GM12878 (cell line): ENCODE results near the gene FCGR1A.
"Not testable (repeated sequence)": the region's sequence is repeated elsewhere in the genome, so short reads cannot be mapped to it uniquely, and the experiment has no call there.

Experiments
- JUND ChIP-seq: IDR thresholded peaks from 2 replicates; pipeline ENCODE4 v1.6.1; 2012; ENCODE audit warnings: low read depth, mild to moderate bottlenecking, low read length, improper control_type of control experiment, moderate library complexity
- MXI1 ChIP-seq: fragments of 150-350 bp; IDR thresholded peaks from 2 replicates; pipeline ENCODE4 v1.6.1; 2011; ENCODE audit warnings: low read depth, mild to moderate bottlenecking, inconsistent platforms, low read length, improper control_type of control experiment
- NR2C2 ChIP-seq: IDR thresholded peaks from 2 replicates; pipeline ENCODE4 v1.6.1; 2011; ENCODE audit warnings: borderline replicate concordance, low read depth; ENCODE audit not compliant: control insufficient read depth, insufficient read length
- POLR2AphosphoS5 ChIP-seq: IDR thresholded peaks from 2 replicates; pipeline ENCODE4 v1.6.1; 2011; ENCODE audit warnings: mild to moderate bottlenecking, low read length, inconsistent platforms
- RAD21 ChIP-seq: IDR thresholded peaks from 2 replicates; pipeline ENCODE4 v1.6.1; 2011; ENCODE audit warnings: mild to moderate bottlenecking, low read depth, low read length, moderate library complexity; ENCODE audit not compliant: insufficient read depth
- SIN3A ChIP-seq: IDR thresholded peaks from 2 replicates; pipeline ENCODE4 v1.6.1; 2012; ENCODE audit warnings: low read depth, low read length, improper control_type of control experiment
- SREBF2 ChIP-seq: IDR thresholded peaks from 2 replicates; pipeline ENCODE4 v1.6.1; 2012; ENCODE audit warnings: mild to moderate bottlenecking, low read length
- ZBTB40 ChIP-seq: fragments of 450-650 bp; IDR thresholded peaks from 2 replicates; pipeline ENCODE4 v1.6.1; 2016; ENCODE audit warnings: mild to moderate bottlenecking, moderate library complexity, borderline replicate concordance
- ZNF217 ChIP-seq: fragments of 450-650 bp; IDR thresholded peaks from 2 replicates; pipeline ENCODE4 v1.6.1; 2017; ENCODE audit warnings: antibody characterized with exemption, mild to moderate bottlenecking
- ZNF274 ChIP-seq: IDR thresholded peaks from one replicate; pipeline ENCODE4 v1.8.0; 2011; ENCODE audit not compliant: insufficient read length, insufficient read depth
- ZNF384 ChIP-seq: IDR thresholded peaks from 2 replicates; pipeline ENCODE4 v1.6.1; 2012; ENCODE audit warnings: low read depth, mild to moderate bottlenecking, low read length, improper control_type of control experiment, borderline replicate concordance
- ZZZ3 ChIP-seq: IDR thresholded peaks from 2 replicates; pipeline ENCODE4 v1.6.1; 2011; ENCODE audit warnings: low read depth; ENCODE audit not compliant: control insufficient read depth, insufficient read length
- TF ChIP-seq, protein P1 (sequence below), 3 experiments: IDR thresholded peaks in 2 of 3; conservative IDR thresholded peaks in 1 of 3; 2 replicates each; pipeline ENCODE4 v1.5.1; 2011; ENCODE audit warnings: low read depth in 3 of 3, low read length in 3 of 3, mild to moderate bottlenecking in 3 of 3, control low read depth in 2 of 3, moderate library complexity in 2 of 3, inconsistent platforms in 1 of 3, mixed read lengths in 1 of 3; ENCODE audit not compliant: control insufficient read depth in 2 of 3, insufficient read depth in 1 of 3; ENCODE audit errors: extremely low read depth in 1 of 3

DNA sequence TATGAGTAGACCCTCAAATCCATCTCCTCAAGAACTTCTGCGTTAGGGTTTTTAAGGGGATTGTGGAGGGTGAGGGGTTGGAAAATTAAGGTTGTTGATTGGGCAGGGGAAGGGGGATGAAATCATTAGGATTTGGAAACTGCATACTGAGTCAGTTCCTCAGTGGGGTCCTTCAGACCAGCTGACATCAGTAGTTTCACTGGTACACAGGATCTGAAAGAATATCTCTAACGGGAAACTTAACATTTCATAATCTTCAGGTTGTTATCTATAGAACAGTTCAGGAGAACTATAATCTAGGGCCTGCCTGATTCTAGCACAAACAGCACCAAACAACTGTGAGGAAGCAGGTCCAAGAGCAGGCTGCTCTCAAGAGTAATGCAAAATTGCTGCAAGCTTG lies 27.2 kb upstream of the FCGR1A start:
- not testable (repeated sequence) for TF ChIP-seq ZNF217, POLR2AphosphoS5, ZNF384, ZNF274, NR2C2, JUND, SREBF2, ZZZ3, SIN3A, RAD21, MXI1, ZBTB40
- TF ChIP-seq, protein P1, sequence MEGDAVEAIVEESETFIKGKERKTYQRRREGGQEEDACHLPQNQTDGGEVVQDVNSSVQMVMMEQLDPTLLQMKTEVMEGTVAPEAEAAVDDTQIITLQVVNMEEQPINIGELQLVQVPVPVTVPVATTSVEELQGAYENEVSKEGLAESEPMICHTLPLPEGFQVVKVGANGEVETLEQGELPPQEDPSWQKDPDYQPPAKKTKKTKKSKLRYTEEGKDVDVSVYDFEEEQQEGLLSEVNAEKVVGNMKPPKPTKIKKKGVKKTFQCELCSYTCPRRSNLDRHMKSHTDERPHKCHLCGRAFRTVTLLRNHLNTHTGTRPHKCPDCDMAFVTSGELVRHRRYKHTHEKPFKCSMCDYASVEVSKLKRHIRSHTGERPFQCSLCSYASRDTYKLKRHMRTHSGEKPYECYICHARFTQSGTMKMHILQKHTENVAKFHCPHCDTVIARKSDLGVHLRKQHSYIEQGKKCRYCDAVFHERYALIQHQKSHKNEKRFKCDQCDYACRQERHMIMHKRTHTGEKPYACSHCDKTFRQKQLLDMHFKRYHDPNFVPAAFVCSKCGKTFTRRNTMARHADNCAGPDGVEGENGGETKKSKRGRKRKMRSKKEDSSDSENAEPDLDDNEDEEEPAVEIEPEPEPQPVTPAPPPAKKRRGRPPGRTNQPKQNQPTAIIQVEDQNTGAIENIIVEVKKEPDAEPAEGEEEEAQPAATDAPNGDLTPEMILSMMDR (IDR thresholded peaks at IDR 0.05 in 2 of 3, conservative IDR thresholded peaks at IDR 0.05 in 1 of 3; ENCODE audit: control insufficient read depth in 2 of 3, extremely low read depth in 1 of 3, insufficient read depth in 1 of 3, low read depth in 3 of 3, low read length in 3 of 3), result not testable (repeated sequence)
